Tibial nerve (tissue), 4 donors: ENCODE data around the gene LIPA.

ENCODE experiments used
- EP300 ChIP-seq, 2 donors: sonication (generic); formaldehyde crosslinking; IDR thresholded peaks; one replicate each; pipeline ENCODE4 v1.6.1; 2017; ENCODE audit warnings: antibody characterized with exemption in 2 of 2, mild to moderate bottlenecking in 1 of 2
- POLR2A ChIP-seq, 2 donors: fragments of 450-650 bp; IDR thresholded peaks; one replicate each; pipeline ENCODE4 v1.6.1; 2017; ENCODE audit warnings: antibody characterized with exemption in 2 of 2, mild to moderate bottlenecking in 2 of 2, moderate library complexity in 2 of 2
- TF ChIP-seq, protein P1 (sequence below), 5 experiments: fragments of 200-600 bp in 3 of 5; fragments of 450-650 bp in 2 of 5; sonication (generic) in 3 of 5; IDR thresholded peaks; one replicate each; pipeline ENCODE4 v1.5.1; 2016 to 2019; ENCODE audit warnings: antibody characterized with exemption in 5 of 5, mild to moderate bottlenecking in 3 of 5, moderate library complexity in 2 of 5

DNA sequence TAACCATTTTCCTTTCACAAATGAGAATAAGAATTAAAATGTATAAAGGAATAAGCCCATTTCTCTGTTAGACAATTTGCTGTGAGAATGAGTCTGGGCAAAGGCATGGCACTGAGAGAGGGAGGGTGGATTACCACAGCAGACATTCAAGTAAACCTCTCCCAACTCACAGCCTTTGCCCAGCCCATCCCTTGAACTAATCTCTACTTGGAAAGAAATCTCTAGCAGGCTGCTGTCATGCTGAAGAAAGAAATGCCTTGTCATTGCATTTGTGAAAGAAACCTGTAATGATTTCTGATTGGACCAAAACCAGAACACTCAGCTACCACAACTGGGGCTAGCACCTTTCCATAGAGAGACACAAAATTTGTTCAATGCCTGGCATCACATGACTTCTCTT, 83.7 kb downstream of the LIPA start:
- TF ChIP-seq, protein P1, sequence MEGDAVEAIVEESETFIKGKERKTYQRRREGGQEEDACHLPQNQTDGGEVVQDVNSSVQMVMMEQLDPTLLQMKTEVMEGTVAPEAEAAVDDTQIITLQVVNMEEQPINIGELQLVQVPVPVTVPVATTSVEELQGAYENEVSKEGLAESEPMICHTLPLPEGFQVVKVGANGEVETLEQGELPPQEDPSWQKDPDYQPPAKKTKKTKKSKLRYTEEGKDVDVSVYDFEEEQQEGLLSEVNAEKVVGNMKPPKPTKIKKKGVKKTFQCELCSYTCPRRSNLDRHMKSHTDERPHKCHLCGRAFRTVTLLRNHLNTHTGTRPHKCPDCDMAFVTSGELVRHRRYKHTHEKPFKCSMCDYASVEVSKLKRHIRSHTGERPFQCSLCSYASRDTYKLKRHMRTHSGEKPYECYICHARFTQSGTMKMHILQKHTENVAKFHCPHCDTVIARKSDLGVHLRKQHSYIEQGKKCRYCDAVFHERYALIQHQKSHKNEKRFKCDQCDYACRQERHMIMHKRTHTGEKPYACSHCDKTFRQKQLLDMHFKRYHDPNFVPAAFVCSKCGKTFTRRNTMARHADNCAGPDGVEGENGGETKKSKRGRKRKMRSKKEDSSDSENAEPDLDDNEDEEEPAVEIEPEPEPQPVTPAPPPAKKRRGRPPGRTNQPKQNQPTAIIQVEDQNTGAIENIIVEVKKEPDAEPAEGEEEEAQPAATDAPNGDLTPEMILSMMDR (IDR thresholded peaks at IDR 0.05) = no peak
- no peak for TF ChIP-seq EP300 (IDR thresholded peaks at IDR 0.05)
- no peak for TF ChIP-seq POLR2A (IDR thresholded peaks at IDR 0.05)
